CD4-positive, alpha-beta T cell treated with Interleukin-2 at 100 ng/mL for 4 hours (primary cell): ENCODE data around the gene NPPB.
"Not testable (repeated sequence)": the region's sequence is repeated elsewhere in the genome, so short reads cannot be mapped to it uniquely, and the experiment has no call there.

Source experiments
- DNase-seq: peaks from one replicate; pipeline ENCODE4 v3.0.0-alpha.2; 2020; ENCODE audit warnings: low spot score

NPPB gene

DNA sequence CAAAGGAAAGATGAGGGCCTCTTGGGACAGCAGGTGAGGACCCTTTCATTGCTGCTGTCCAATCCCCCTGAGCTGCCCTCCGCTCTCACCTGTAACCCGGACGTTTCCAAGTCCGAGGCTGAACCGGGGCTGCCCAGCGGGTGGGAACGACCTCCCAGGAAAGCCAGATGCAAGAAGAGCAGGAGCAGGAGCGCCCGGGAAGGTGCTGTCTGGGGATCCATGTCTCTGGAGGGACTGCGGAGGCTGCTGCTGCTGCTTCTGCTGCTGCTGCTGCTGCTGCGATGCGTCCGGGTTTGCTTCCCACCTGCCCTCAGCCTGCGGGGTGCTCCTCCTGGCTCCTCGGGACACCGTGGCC is at the start of gene NPPB:
TSS of gene NPPB (minus strand) at position 333 of the 355 bp plus-strand sequence. CDS start at position 221, 112 bp downstream.
- no peak for DNase-seq

DNA sequence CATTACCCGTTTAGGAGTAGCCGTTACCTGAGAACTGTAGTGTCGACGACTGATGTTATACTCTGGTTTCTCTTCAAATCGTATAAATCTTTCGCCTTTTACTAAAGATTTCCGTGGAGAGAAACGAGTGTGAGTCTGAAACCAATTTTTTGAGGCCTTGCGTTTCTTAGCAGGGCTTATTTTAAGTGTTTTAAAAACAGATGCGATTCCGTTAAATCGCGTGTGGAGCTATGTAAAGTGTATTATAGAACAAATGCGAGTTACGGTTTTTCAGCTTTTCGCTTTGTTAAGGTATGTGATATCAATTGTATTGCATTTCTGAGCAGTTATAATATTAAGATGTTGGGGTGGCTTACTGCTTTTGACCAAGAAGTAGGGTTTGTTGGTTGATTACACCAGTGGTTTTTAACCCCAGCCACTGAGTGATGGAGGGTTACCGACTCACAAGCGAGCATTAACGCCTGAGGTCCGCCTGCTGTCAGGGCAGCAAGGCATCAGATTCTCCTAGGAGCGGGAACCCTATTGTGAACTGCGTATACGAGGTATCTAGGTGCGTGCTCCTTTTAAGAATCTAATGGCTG is 49.4 kb upstream of the NPPB start:
- peak; percentile 85 for DNase-seq

DNA sequence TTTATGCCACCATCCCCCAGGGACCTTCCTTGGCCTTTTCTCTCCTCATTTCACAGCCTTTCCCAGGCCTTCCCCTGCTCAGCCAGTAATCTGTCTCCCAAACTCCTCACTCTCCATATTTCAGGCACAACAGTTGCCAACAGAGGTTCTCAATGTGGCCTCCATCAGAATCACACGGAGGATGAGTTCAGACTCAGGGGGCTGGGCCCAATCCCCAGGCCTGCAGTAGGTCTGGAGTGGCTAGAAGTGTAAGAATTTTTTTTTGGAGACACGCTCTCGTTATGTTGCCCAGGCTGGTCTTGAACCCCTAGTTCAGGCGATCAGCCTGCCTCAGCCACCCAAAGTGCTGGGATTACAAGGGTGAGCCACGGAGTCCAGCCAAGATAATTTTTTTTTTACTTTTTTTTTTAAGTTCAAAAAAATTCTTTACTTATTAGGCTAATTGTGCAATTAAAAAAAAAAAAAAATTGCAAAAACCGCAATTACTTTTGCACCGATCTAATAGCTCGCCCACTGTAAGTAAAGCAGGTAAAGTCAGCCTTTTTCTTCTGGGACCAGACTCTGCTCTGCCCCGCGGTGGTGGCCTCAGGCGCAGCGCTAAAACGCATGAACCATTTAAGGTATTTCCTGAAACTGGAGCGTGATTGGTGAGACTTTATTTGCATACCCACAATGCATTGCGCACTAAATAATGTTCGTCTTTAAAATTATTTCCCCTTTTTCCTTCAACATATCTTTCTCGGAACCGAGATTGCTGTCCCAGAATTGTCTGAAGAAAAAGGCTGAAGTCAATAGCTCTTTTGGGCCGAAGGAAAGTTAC is 48.7 kb upstream of the NPPB start:
- DNase-seq: peak; percentile 96

DNA sequence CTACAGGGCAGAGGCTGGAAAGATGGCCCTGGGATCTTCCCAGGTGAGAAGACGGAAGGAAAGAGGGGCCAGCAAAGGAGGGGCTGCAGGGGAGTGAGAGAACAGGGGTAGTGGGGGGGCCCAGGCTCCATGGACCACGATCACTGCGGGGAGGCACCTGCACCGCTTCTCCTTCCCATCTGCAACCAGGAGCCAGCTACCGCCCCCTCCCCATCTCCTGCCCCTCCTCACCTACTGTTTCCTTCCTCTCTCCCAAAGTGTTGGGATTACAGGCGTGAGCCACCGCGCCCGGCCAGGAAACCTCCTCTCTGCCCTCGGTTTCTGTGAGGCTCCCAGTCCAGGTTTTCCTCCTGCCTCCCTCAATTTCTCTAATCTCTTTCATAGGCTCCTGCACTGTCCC is 48.1 kb upstream of the NPPB start:
- DNase-seq: no peak

GRCh38 chr1:11904978-11905377 is 46.2 kb upstream of the NPPB start:
- DNase-seq: no peak

GRCh38 chr1:11904156-11904555 is 45.4 kb upstream of the NPPB start:
- DNase-seq: not testable (repeated sequence)

DNA sequence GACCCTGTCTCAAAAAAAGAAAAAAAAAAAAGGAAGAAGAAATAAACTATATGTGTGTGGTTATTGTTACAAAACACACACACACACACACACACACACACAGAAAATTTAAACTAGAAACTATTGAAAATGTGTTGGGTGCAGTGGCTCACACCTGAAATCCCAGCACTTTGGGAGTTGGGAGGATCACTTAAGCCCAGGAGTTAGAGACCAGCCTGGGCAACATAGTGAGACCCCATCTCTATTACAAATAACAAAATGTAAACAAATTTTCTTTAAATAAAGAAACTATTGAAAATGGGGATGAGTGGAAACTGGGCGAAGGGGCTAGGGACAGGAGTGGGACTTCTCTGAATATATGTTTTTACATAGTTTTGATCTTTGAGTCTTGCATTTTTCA is 44.5 kb upstream of the NPPB start:
- no peak for DNase-seq

DNA sequence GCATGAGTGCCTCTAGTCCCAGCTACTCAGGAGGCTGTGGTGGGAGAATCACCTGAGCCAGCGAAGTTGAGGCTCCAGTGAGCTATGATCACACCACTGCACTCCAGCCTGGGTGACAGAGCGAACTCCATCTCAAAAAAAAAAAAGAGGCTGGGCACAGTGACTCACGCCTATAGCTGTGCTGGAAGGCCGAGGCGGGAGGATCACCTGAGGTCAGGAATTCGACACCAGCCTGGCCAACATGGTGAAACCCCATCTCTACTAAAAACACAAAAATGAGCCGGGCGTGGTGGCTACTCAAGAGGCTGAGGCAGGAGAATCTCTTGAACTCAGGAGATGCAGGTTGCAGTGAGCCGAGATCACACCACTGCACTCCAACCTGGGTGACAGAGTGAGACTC is 42.7 kb upstream of the NPPB start:
- not testable (repeated sequence) for DNase-seq

DNA sequence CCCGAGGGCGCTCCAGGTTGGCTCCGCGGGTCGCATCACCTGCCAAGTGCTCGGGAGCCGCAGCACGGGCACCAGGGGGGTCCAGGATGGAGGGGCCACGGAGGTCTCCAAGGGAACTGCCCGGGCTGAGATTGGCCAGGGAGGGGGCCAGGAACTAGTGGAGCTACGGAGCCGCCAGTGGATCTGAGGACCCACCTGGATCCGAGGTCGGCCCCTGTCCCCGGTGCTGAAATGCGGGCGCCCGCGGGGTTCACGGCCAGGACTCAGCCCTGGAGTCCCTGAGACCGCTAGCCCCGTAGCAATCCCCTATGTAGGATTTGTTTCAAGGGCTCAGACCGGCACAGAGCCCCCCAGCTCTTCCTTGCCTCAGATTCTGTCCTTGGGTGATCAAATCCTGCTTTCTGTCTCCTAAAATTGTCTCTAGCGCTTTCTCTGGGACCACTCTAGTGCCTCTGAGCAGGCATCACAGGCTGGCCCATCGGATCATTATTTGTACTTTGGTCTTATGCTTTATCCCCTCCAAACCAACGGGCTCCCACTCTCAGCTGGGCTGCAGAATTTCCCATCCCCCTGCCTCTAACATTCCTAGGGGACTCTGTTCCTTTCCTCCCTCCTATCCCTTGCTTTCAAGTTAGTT is 40.2 kb upstream of the NPPB start:
- DNase-seq: no peak

- DNase-seq: no peak
These were observed 39.5 kb upstream of the NPPB start for GRCh38 chr1:11898086-11898785.

DNA sequence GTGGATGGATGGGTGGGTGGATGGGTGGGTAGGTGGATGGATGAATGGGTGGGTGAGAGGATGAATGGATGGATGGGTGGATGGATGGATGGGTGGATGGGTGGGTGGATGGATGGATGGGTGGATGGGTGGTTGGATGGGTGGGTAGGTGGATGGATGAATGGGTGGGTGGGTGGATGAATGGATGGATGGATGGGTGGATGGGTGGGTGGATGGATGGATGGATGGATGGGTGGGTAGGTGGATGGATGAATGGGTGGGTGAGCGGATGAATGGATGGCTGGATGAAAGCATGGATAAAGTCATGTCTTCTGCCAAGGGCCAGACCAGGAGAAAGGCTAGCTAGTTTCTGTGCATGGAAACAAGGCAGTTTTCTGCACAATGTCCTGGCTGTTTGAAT is 35.8 kb upstream of the NPPB start:
- not testable (repeated sequence) for DNase-seq

DNA sequence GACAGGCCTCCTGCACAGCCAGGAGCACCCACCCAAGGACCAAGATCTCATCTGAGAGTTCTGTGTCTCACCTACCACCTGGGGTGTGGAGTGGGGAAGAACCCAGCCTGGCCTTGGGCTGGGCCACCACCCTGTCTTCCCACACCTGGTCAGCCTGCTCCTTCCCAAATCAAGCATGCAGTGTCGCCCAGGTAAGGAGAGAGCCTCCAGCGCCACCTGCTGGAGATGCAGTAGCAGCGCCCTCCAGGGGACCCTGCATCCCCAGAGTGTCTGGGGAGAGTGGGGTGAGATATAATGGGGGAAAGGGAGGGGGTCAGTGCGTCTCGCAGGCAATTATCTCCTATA is 35.1 kb upstream of the NPPB start:
- peak; percentile 65 for DNase-seq

DNA sequence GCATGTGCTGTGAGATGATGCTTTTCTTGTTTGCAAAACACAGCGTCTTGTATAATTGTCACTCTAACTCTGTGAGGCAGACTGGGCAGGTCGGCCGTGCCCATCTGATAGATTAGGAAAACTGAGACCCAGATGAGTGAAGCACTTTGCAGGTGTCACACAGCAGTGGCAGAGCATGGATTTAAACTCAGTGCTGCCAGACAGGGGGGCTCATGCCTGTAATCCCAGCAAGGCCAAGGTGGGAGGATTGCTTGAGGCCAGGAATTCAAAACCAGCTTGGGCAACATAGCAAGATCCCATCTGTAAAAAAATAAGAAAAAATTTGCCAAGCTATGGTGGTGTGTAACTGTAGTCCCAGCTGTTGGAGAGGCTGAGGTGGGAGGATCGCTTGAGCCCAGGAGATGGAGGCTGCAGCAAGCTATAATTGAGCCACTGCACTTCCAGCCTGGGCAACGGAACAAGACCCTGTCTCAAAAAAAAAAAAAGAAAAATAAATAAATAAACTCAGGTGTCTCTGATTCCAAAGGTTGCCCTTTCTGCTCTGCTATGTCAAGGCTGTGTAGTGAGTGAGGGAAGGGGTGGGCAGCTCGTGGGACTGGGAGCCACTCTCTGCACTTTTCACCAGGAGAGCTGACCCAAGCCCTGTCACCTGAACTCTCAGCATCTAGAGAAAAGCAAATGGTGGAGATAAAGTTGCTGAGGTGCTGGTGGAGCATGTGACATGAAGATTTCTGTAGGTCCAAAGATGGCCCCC is 32.9 kb upstream of the NPPB start:
- DNase-seq: no peak

DNA sequence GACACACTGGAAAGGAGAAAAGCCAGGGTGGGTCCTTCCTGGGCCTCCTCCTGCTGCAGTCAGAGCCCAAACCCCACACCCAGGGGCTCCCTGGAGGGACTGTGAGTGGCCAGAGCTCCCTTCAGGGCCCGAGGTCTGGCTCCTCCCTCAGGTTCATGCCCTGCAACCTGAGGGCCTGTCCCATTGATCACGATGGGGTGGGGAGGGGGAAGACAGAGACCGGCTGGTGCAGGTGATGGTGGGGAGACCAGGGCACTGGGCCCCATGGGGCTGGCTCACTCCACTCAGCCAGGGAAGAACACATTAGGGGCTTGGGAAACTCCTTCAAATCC is 30.1 kb upstream of the NPPB start:
- DNase-seq: no peak

DNA sequence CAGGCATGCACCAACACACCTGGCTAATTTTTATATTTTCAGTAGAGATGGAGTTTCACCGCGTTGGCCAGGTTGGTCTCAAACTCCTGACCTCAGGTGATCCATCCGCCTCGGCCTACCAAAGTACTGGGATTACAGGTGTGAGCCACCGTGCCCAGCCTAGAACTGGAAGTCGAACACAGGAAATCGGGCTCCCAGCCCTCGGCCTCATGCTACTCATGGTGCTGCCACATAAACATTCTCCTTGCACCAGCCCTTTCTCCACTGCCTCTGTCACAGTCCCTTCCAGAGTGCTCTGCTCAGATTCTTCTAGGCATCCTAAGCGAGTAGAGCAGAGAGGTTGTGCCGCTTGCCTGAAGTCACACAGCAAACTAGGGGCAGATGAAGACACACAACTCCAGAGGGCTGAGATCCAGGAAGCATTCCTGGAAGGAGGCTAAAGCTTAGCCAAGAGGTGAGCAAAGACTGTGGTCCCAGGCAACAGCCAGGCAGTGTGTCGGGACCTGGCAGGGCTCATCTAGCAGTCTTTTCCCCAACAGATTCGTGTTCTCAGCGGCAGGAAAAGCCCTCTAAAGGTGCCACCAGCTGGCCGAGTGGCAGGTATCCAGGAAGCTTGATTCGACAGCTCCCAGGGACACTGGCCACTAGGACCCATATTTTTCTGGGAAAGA is 29.6 kb upstream of the NPPB start:
- no peak for DNase-seq

DNA sequence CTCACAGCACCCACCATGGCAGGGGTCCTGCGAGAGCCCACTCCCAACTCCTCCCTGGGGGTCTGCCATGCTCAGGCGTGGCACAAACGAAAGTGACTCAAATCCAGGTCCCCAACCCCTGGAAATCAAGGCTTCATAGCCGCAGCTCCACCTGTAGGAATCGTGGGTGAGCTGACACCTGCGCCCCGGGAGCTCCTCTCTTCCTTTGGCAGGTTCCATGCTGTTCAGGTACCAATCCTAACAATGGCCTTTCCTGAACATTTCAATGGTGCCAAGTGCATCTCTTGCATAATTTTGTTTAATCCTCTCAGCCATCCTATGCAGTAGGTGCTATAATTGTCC is 28.9 kb upstream of the NPPB start:
- no peak for DNase-seq

GRCh38 chr1:11886986-11887665 is 28.4 kb upstream of the NPPB start:
- DNase-seq: no peak

- no peak for DNase-seq
These were observed 27.2 kb upstream of the NPPB start for GRCh38 chr1:11885916-11886315.

DNA sequence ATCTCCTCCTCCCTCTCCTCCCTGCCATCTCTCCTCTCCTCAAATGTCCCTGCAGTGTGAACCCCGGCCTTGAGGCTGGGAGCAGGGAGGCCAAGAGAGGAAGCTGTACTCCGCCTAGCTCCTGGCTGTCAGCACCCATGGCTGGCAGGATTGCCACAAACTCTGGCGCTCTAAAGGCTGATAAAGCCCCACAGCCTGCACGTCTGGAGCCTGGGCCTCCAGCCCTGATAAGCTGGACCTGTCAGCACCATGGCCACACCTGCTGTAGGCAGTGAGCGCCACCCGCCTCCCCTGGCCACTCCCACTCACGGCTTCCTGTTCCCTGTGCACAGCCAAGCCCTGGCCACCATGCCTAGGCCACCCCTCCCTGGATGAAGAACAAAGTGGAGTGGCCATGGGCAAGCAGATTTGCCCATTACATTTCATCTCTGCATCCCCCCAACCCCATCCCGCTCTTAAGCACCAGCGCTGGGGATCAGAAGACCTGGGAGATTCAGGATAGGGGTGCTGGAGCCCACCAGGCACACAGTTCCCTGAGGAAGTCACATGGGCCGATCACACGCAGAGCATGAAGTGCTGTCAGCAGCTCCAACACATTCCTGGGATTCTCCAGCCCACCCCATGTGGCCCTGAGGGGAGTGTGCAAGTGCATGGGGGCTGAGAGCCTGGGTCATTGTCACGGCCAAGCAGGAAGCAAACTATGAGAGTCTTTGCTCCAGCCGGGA is 24.2 kb upstream of the NPPB start:
- no peak for DNase-seq

DNA sequence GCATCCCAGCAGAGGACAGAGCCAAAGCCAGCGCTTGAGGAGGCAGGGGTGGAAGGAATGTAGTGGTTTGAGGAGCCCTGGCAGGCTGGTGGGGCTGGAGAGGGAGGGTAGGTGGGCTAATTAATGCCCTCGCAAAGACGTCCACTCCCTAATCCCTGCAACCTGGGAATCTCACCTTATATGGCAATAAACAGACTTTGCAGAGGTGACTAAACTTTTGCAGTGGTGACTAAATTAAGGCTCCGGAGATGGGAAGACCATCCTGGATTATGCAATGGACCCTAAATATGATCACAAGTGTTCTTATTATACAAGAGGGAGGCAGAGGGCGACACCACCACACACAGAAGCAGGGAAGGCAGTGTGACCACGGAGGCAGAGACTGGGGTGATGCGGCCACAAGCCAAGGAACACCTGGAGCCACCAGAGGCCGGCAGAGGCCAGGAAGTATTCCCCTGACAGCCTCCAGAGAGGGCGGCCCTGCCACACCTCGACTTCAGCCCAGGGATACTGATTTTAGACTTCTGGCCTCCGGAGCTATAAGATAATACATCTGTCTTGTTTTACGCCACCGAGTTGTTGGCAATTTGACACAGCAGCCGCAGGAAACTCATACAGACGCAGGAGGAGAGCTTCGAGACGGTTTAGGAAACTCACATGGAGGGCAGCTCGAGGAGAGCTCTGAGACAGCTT is 23.1 kb upstream of the NPPB start:
- no peak for DNase-seq
